GM13977 (cell line): Measurements from ENCODE around the gene ROPN1L.

Experiments used
- DNase-seq: peaks from one replicate; pipeline ENCODE4 v3.0.0; 2012; ENCODE audit warnings: low spot score
- in situ Hi-C: fragments of 300-500 bp; cut with MboI; formaldehyde crosslinking; loops from one replicate; pipeline ENCODE4 v1.12.0; 2022; ENCODE audit warnings: low sequenced_read_pairs, low pct_unique_long_range_greater_than_20kb, mixed read lengths, inconsistent platforms; ENCODE audit not compliant: unreplicated experiment
- TF ChIP-seq, protein P1 (sequence below): IDR thresholded peaks from 2 replicates; pipeline ENCODE4 v1.5.1; 2012; ENCODE audit warnings: mild to moderate bottlenecking, control low read depth; ENCODE audit not compliant: insufficient read depth; ENCODE audit errors: extremely low read depth, missing control alignments

ROPN1L gene

DNA sequence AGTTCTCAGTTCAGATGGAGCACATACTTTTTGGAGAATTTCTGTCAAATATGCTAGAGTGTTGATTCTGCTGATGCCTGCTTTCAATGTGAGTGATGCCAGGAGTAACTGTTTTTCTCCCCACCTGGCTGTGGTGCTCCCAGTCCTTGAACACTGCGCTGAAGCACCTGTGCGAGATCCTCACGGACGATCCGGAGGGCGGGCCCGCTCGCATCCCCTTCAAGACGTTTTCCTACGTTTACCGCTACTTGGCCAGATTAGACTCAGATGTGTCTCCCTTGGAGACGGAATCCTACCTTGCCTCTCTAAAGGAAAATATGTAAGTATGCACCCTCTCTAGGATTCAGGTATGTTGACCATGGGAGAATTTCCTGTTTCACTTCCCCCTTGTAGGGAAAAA, 19.4 kb downstream of the ROPN1L start:
- no peak for DNase-seq
- TF ChIP-seq, protein P1, sequence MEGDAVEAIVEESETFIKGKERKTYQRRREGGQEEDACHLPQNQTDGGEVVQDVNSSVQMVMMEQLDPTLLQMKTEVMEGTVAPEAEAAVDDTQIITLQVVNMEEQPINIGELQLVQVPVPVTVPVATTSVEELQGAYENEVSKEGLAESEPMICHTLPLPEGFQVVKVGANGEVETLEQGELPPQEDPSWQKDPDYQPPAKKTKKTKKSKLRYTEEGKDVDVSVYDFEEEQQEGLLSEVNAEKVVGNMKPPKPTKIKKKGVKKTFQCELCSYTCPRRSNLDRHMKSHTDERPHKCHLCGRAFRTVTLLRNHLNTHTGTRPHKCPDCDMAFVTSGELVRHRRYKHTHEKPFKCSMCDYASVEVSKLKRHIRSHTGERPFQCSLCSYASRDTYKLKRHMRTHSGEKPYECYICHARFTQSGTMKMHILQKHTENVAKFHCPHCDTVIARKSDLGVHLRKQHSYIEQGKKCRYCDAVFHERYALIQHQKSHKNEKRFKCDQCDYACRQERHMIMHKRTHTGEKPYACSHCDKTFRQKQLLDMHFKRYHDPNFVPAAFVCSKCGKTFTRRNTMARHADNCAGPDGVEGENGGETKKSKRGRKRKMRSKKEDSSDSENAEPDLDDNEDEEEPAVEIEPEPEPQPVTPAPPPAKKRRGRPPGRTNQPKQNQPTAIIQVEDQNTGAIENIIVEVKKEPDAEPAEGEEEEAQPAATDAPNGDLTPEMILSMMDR = no peak

DNA sequence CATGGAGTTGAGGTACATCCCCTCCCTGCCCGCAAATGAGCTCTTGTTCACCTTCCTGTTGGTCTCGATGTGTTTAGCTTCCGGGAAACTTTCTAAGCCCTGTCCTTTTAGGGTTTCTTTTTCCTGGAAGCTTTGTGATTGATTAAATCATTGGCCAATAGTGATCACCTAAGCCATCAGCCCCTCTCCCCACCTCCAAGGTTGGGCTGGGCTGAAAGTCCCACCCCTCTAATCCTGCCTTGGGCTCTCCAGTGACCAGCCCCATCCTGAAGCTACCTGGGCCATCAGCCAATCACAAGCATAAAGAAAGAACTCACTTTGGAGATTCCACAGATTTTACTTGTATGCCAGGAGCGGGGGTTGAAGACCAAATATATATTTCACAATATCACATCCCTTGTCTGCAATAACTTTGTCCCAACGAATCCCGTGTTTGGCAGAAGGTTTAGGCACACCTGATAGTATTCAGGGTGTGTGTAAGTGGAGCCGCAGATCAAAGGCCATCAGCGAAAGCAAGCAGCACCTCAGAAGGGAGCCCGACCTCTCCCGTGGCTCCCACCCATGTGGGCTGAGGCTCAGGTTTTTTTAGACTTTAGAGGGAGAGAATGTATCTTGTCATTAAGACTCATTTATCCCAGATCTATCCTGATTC, 20.4 kb downstream of the ROPN1L start:
- no peak for DNase-seq
- in situ Hi-C loops = no loop called here
- TF ChIP-seq, protein P1 = no peak

More for the DNA sequence above, 19.4 kb downstream of the ROPN1L start:
- in situ Hi-C loops = no loop called here

DNA sequence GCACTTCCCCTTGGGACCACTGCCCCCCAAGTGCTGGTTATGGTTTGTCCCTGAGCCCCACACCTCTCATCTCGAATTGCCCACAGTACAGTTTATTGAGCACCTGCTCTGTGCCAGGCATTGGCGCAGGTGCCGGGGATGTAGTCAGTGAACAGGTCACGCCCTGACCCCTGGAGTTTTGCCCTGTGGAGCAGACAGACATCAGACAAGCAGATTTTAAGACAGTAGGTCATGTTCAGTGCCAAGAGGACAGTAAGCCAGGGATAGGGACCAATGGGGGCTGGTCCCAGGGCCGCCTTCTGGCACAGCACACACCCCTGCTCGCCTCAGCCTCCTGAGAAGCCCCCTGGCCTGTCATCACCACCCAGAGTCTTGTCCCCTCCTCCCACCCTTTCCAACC, 21.9 kb downstream of the ROPN1L start:
- no peak for DNase-seq
- in situ Hi-C loops = no loop called here
- TF ChIP-seq, protein P1 = no peak

DNA sequence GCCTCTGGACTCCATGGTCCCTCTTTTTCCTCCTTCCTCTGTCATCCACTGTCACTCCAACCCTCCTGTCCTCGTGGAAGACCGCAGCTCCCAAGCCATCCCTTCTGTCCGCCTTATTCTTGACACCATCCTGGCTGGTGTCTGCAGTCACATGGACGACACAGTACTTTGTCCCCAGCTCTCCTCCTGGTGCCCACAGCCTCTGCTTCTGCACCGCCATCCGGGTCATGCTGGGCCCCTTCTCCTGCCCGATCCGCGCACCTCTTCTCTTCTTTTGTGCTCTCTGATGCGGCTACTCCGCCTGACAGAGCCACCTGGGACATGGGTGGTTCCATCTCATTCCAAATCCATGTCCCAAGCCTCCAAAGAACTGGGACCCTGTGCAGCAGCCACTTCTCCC, 22.5 kb downstream of the ROPN1L start:
- TF ChIP-seq, protein P1 = no peak
- DNase-seq = no peak
- in situ Hi-C loops = no loop called here

DNA sequence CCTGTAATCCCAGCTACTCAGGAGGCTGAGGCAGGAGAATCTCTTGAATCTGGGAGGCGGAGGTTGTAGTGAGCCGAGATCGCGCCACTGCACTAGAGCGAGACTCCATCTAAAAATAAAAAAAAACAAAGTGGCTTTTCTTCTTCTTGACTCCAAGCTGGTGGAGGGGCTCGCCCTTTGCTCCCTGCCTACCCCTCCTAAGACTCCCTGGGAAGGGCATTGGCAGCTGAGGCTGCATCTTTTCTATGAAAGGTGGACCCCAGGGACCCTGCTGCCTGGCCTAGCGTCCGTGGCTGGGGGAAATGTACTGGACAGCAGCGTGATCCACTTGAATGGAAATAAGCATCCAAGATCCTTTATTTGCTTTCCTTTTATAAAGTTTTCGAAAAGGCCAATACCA, 24.0 kb downstream of the ROPN1L start:
- no peak for DNase-seq

DNA sequence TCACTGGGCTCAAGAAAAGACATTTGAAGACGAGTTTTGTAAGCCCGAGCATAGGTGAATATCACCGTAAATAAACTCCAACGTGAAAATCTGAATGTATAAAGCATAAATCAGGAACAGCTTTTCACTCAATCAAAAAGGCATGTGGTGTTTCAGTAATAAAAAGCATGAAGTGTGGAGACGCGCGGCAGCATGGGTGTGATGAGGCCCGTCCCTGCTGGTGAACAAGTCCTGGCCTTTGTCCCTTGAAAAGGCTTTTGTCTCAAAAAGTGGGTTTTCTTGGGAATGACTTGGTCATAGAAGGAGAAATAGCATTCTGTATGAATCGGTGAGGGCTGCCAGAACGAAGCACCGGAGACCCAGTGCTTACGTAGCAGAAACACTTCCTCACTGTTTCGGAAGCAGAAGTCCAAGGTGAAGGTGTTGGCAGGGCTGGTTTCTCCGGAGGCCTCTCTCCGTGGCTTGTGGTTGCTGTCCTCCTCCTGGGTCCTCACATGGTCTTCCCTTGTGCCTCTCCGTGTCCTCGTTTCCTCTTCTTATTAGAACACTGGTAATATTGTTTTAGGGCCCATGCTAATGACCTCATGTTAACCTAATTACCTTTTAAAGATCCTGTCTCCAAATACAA, 24.9 kb downstream of the ROPN1L start:
- TF ChIP-seq, protein P1 = no peak
- in situ Hi-C loops = no loop called here
- no peak for DNase-seq

More for the DNA sequence above, 24.0 kb downstream of the ROPN1L start:
- in situ Hi-C loops = no loop called here
- TF ChIP-seq, protein P1 = no peak
